GM19099 (cell line): ENCODE measurements around the gene SLC44A1.

Experiments used
- POLR2A ChIP-seq: IDR thresholded peaks from 3 replicates; pipeline ENCODE4 v1.6.1; 2011; ENCODE audit warnings: low read depth; ENCODE audit not compliant: insufficient read length; ENCODE audit errors: extremely low read depth

Gene SLC44A1

GRCh38 chr9:105354448-105354847 is 110.0 kb downstream of the SLC44A1 start:
- TF ChIP-seq POLR2A = no peak

DNA sequence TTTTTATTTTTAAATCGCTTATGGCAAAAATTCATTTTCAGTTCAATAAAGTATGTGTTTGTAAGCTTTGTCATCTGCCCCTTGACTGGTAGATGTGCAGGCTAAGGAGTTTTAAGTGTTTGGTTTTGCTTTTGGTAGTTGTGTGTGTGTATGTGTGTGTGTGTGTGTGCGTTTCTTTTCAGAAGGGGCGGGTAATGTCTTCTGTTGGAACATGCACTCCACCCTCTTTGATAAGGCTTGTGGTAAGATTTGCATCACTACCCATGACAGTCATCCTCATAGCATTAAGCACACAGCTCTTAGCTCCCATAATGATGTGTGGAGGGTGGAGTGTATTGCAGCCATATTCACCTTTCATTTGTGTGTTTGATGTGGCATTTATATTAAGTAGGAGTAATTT is 111.3 kb downstream of the SLC44A1 start:
- no peak for TF ChIP-seq POLR2A

DNA sequence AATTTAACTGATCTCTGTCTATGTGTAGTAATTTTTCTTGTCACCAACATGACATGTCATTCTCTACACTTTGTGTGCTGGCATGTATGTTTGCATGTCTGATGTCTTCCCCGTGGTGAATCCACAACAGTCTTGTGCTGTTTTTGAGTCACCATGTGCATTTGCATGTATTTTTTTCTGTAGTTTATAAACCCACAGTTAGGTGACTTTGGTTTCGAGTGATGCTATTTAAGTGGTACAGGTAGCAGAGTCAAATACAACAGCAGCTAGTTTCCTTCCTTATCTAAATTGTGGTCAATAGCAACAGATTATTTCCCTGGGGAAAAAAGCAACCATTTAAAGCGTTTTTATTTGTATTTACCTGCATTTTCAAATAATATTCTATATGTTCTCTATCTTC is 113.5 kb downstream of the SLC44A1 start:
- TF ChIP-seq POLR2A = no peak

- no peak for TF ChIP-seq POLR2A
These were observed 115.4 kb downstream of the SLC44A1 start for GRCh38 chr9:105359892-105360291.

GRCh38 chr9:105360344-105360743 is 115.9 kb downstream of the SLC44A1 start:
- no peak for TF ChIP-seq POLR2A

DNA sequence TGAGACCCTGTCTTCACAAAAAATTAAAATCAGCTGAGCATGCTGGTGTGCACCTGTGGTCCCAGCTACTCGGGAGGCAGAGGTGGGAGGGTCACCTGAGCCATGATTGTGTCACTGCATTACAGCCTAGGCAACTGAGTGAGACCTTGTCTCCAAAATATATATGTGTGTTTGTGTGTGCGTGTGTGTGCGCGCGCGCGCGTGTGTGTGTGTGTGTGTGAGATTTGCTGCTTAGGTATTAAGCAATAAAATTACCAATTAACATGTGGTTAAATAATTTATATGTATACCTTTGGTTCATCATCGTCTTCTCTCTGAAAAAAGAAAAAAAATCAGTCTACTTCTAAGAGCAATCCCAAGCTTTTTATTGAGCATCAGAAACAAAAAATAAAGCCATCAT is 117.4 kb downstream of the SLC44A1 start:
- no peak for TF ChIP-seq POLR2A

DNA sequence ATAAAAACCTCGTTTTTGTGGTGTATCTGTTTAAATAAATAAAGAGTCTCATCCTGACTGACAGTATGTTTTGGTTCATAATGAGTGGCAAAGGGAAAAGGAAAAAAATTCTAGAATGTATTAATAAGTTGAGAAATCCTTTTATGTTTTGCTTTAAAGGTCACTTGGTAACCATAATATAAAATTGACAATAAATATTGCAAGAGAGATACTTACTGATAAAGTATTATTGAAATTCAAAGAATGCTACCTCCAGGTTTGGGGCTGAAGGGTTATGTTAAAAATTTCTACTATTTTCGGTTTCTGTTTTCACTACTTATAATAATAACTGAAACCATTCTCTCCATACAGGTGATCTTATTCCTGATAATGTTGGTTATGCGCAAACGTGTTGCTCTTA is 118.0 kb downstream of the SLC44A1 start:
- no peak for TF ChIP-seq POLR2A

DNA sequence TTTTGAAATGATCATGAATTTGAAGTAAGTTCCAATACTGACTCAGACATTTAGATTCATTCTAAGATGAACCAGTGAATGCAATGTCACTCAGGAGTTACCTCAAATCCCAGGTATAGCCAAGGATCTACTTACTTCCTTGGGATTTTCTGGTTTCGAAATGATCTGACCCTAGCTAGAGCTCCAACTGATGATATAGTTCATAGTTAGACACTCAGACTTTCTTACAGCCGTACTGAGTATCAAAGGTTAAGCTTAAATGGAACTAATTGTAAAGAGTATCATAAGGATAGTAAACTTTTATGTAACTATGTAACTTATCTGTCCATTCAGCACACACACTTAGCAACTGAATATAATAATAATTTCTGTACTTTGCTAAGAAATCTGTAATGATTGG is 119.4 kb downstream of the SLC44A1 start:
- TF ChIP-seq POLR2A = no peak

GRCh38 chr9:105369911-105370310 is 125.5 kb downstream of the SLC44A1 start:
- TF ChIP-seq POLR2A = no peak

DNA sequence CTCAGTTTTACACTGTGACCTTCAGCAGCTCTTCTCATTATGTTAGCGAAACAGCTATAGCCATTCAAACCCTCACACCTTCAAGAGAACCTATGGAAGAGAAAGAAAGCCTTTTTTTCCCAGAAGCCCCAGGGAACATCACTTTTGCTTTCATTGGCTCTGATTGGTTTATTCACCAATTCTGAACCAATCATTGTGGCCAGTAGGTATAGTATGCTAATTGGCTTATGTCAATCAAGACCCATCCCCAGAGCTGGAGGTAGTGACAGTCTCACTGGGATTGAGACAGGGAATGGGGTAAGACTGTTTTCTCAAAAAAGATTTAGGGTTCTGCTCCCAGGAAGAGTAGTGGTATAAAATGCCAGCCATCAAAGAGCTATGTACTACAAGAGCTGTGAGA is 129.3 kb downstream of the SLC44A1 start:
- no peak for TF ChIP-seq POLR2A

- TF ChIP-seq POLR2A = no peak
These were observed 130.9 kb downstream of the SLC44A1 start for GRCh38 chr9:105375323-105375722.

DNA sequence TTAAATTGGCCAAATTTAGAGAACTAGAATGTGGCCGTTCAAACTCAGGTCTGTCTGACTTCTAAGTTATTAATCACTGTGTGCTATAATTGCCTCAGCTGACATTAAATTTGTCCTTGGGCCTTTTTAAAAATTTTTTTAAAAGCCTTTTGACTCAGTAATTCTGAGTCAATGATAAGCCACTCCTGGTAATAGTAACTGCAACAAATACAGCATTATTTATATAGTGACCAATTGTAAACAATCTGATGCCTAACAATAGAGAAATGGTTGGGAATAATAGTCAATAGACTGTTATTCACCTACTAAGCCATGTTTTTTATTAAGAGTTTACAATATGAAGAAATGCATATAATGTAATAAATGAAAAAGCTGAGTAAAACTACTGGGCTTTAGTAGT is 132.4 kb downstream of the SLC44A1 start:
- no peak for TF ChIP-seq POLR2A

GRCh38 chr9:105385381-105385985 is 141.0 kb downstream of the SLC44A1 start:
- TF ChIP-seq POLR2A = no peak

GRCh38 chr9:105389796-105390195 is 145.3 kb downstream of the SLC44A1 start:
- no peak for TF ChIP-seq POLR2A

DNA sequence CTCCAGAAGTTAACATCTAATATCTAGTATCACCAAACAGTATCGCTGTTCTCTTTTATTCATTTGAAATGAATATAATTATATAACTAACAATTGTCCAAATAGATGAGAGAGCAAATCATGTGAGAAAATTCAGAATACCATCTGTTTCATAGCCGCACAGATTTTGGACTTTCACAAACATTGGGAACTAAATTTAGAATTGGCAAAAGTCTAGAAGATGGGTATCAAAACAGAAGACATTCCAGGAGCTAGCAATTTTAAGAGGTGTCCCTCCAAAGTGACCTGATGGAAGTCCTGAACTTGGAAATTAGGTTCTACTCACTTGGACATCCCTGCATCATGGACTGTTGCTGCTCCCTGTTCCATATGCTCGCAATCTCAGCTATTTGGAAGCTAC is 146.4 kb downstream of the SLC44A1 start:
- TF ChIP-seq POLR2A = no peak

- TF ChIP-seq POLR2A = no peak
These were observed 146.8 kb downstream of the SLC44A1 start for GRCh38 chr9:105391288-105391687.

- TF ChIP-seq POLR2A = no peak
These were observed 148.1 kb downstream of the SLC44A1 start for GRCh38 chr9:105392531-105392930.
